Hepatocyte (in vitro differentiated cells): ENCODE results near the gene ELK1. TPM values are rescaled to one million over a fixed set of nuclear protein-coding genes. Genes with fewer than 3 reads are reported as not detected.
A peak's percentile ranks its signal among the peaks of the same experiment; 100 is the strongest.

Experiments
- DNase-seq: peaks from one replicate; pipeline ENCODE4 v3.0.0-alpha.2; 2016; ENCODE audit warnings: low spot score
- H2AFZ ChIP-seq: fragments of 200-600 bp; sonication (generic); 2 replicates; pipeline ENCODE4 v1.6.0; 2016; ENCODE audit warnings: antibody characterized with exemption, mild to moderate bottlenecking
- H3K27ac ChIP-seq: fragments of 200-600 bp; sonication (generic); 2 replicates; pipeline ENCODE4 v1.5.1; 2016; ENCODE audit warnings: mild to moderate bottlenecking
- H3K27me3 ChIP-seq: fragments of 200-600 bp; sonication (generic); 2 replicates; pipeline ENCODE4 v1.6.1; 2016
- H3K36me3 ChIP-seq: fragments of 200-600 bp; sonication (generic); replicated peaks from 2 replicates; pipeline ENCODE4 v1.5.1; 2016; ENCODE audit warnings: low read depth; ENCODE audit not compliant: insufficient read depth
- H3K4me1 ChIP-seq: fragments of 200-600 bp; sonication (generic); 2 replicates; pipeline ENCODE4 v1.5.1; 2016; ENCODE audit warnings: mild to moderate bottlenecking, moderate library complexity; ENCODE audit not compliant: insufficient read depth
- H3K4me2 ChIP-seq: fragments of 200-600 bp; sonication (generic); 2 replicates; pipeline ENCODE4 v1.6.0; 2016
- H3K4me3 ChIP-seq: fragments of 200-600 bp; sonication (generic); 2 replicates; pipeline ENCODE4 v1.5.1; 2016; ENCODE audit warnings: mild to moderate bottlenecking
- H3K79me2 ChIP-seq: fragments of 200-600 bp; sonication (generic); 2 replicates; pipeline ENCODE4 v1.6.0; 2017; ENCODE audit warnings: mild to moderate bottlenecking
- H3K9me2 ChIP-seq: fragments of 200-600 bp; sonication (generic); replicated peaks from 2 replicates; pipeline ENCODE4 v1.6.0; 2017; ENCODE audit warnings: mild to moderate bottlenecking; ENCODE audit not compliant: insufficient read depth
- H3K9me3 ChIP-seq: fragments of 200-600 bp; sonication (generic); 2 replicates; pipeline ENCODE4 v1.5.1; 2016; ENCODE audit warnings: low read depth, mild to moderate bottlenecking
- H4K20me1 ChIP-seq: fragments of 200-600 bp; sonication (generic); 2 replicates; pipeline ENCODE4 v1.6.0; 2016; ENCODE audit warnings: mild to moderate bottlenecking; ENCODE audit not compliant: insufficient read depth, poor library complexity, severe bottlenecking
- CTCF ChIP-seq: fragments of 200-600 bp; sonication (generic); IDR thresholded peaks from 2 replicates; pipeline ENCODE4 v1.5.1; 2016; ENCODE audit warnings: antibody characterized with exemption, mild to moderate bottlenecking; ENCODE audit not compliant: poor library complexity
- EZH2 ChIP-seq: fragments of 200-600 bp; sonication (generic); IDR thresholded peaks from 2 replicates; pipeline ENCODE4 v1.6.1; 2016; ENCODE audit warnings: antibody characterized with exemption, mild to moderate bottlenecking, borderline replicate concordance
- EZH2phosphoT487 ChIP-seq: fragments of 200-600 bp; sonication (generic); IDR thresholded peaks from one replicate; pipeline ENCODE4 v1.6.1; 2018; ENCODE audit warnings: antibody characterized with exemption, mild to moderate bottlenecking, low read depth, moderate library complexity; ENCODE audit not compliant: unreplicated experiment, severe bottlenecking
- WGBS: methylation state at CpG from one replicate; pipeline ENCODE4 v1.1.6; 2016; ENCODE audit warnings: low lambda C conversion rate; ENCODE audit errors: missing lambda C conversion rate; 5-methylcytosine and 5-hydroxymethylcytosine counted together
- polyA plus RNA-seq: library from polyadenylated mRNA; unstranded; fragments of >200 nt; fragmentation: Nextera tagmentation; extraction: Ambion mirVana; gene quantifications from 2 replicates; pipeline ENCODE4 v1.2.1, GENCODE V29; 2016
- total RNA-seq: library from RNA; depleted of rRNA; stranded (reverse); fragments of >200 nt; gene quantifications from 2 replicates; pipeline ENCODE4 v1.2.3, GENCODE V29; 2014

ELK1 gene
- total and polyA plus RNA-seq, 2 experiments from 2014 or later = 24.4 to 32.0 TPM

- WGBS = 85% methylated on average over 2 of the region's 2 CpGs
- Histone ChIP-seq H3K27me3 (no peaks in the 10 kb centered on the region), H4K20me1 (no peaks in the 10 kb centered on the region), H3K27ac (no peak overlapping the region), H3K4me3 (no peak overlapping the region), H2AFZ (no peak overlapping the region), H3K4me1 (no peaks in the 10 kb centered on the region), H3K9me2 (no peaks in the 10 kb centered on the region), H3K36me3 (no peaks in the 10 kb centered on the region), H3K79me2 (no peaks in the 10 kb centered on the region), H3K9me3 (no peaks in the 10 kb centered on the region), H3K4me2 (no peak overlapping the region)
- DNase-seq = no peak
- TF ChIP-seq EZH2 (no peak), CTCF (no peak), EZH2phosphoT487 (no peak)
Observed at GRCh38 chrX:47625365-47625764, 25.0 kb downstream of the ELK1 start.

- no peaks in the 10 kb centered on the region for H4K20me1 ChIP-seq
- H3K36me3 ChIP-seq = no peaks in the 10 kb centered on the region
- no peak overlapping the region for H3K4me3 ChIP-seq
- H2AFZ ChIP-seq = no peak overlapping the region
- DNase-seq = peak; percentile 75
- no peaks in the 10 kb centered on the region for H3K9me2 ChIP-seq
- WGBS = 49% methylated on average over 35 of the region's 35 CpGs
- H3K9me3 ChIP-seq = no peaks in the 10 kb centered on the region
- H3K79me2 ChIP-seq = no peaks in the 10 kb centered on the region
- no peaks in the 10 kb centered on the region for H3K27me3 ChIP-seq
- H3K4me1 ChIP-seq = no peaks in the 10 kb centered on the region
- H3K27ac ChIP-seq = no peak overlapping the region
- TF ChIP-seq EZH2phosphoT487 = no peak
- no peak for TF ChIP-seq CTCF
- TF ChIP-seq EZH2 = no peak
- peak overlapping the region; percentile 77 for H3K4me2 ChIP-seq
Observed at GRCh38 chrX:47623540-47624027, 26.8 kb downstream of the ELK1 start.

GRCh38 chrX:47621851-47622250 lies 28.5 kb downstream of the ELK1 start:
- no peak for TF ChIP-seq EZH2
- no peak for TF ChIP-seq EZH2phosphoT487
- TF ChIP-seq CTCF = no peak
- Histone ChIP-seq H3K4me3 (no peak overlapping the region), H4K20me1 (no peaks in the 10 kb centered on the region), H3K36me3 (no peaks in the 10 kb centered on the region), H3K27ac (no peak overlapping the region), H3K9me2 (no peaks in the 10 kb centered on the region), H3K79me2 (no peaks in the 10 kb centered on the region), H2AFZ (no peak overlapping the region), H3K27me3 (no peaks in the 10 kb centered on the region), H3K4me1 (no peaks in the 10 kb centered on the region), H3K9me3 (no peaks in the 10 kb centered on the region), H3K4me2 (no peak overlapping the region)
- DNase-seq = no peak
- WGBS = 89% methylated on average over 6 of the region's 6 CpGs

- no peak for DNase-seq
- Histone ChIP-seq H3K4me2 (no peak overlapping the region), H3K79me2 (no peaks in the 10 kb centered on the region), H3K36me3 (no peaks in the 10 kb centered on the region), H3K4me3 (no peak overlapping the region), H3K27me3 (no peaks in the 10 kb centered on the region), H3K9me3 (no peaks in the 10 kb centered on the region), H3K27ac (no peak overlapping the region), H3K4me1 (no peaks in the 10 kb centered on the region), H3K9me2 (no peaks in the 10 kb centered on the region), H2AFZ (no peak overlapping the region), H4K20me1 (no peaks in the 10 kb centered on the region)
- 79% methylated on average over 9 of the region's 9 CpGs for WGBS
- TF ChIP-seq EZH2phosphoT487 (no peak), CTCF (no peak), EZH2 (no peak)
Observed at GRCh38 chrX:47620303-47620685, 30.1 kb downstream of the ELK1 start.
